HFF-Myc (cell line): ENCODE measurements around the gene NR2F2.

Experiments
- DNase-seq: peaks from one replicate; pipeline ENCODE4 v3.0.0-alpha.2; 2011; ENCODE audit warnings: low read depth; ENCODE audit errors: extremely low read depth
- H3K4me3 ChIP-seq: replicated peaks from 2 replicates; pipeline ENCODE4 v1.5.1; 2011; ENCODE audit warnings: low read depth, mild to moderate bottlenecking, control low read depth, low read length
- TF ChIP-seq, protein P1 (sequence below): IDR thresholded peaks from 2 replicates; pipeline ENCODE4 v1.5.1; 2012; ENCODE audit warnings: mild to moderate bottlenecking, low read depth, low read length, control low read depth; ENCODE audit errors: missing control alignments

NR2F2 gene

GRCh38 chr15:96306321-96306720, 24.2 kb upstream of the NR2F2 start:
- TF ChIP-seq, protein P1, sequence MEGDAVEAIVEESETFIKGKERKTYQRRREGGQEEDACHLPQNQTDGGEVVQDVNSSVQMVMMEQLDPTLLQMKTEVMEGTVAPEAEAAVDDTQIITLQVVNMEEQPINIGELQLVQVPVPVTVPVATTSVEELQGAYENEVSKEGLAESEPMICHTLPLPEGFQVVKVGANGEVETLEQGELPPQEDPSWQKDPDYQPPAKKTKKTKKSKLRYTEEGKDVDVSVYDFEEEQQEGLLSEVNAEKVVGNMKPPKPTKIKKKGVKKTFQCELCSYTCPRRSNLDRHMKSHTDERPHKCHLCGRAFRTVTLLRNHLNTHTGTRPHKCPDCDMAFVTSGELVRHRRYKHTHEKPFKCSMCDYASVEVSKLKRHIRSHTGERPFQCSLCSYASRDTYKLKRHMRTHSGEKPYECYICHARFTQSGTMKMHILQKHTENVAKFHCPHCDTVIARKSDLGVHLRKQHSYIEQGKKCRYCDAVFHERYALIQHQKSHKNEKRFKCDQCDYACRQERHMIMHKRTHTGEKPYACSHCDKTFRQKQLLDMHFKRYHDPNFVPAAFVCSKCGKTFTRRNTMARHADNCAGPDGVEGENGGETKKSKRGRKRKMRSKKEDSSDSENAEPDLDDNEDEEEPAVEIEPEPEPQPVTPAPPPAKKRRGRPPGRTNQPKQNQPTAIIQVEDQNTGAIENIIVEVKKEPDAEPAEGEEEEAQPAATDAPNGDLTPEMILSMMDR, result no peak
- no peak overlapping the region for H3K4me3 ChIP-seq
- DNase-seq, result no peak

DNA sequence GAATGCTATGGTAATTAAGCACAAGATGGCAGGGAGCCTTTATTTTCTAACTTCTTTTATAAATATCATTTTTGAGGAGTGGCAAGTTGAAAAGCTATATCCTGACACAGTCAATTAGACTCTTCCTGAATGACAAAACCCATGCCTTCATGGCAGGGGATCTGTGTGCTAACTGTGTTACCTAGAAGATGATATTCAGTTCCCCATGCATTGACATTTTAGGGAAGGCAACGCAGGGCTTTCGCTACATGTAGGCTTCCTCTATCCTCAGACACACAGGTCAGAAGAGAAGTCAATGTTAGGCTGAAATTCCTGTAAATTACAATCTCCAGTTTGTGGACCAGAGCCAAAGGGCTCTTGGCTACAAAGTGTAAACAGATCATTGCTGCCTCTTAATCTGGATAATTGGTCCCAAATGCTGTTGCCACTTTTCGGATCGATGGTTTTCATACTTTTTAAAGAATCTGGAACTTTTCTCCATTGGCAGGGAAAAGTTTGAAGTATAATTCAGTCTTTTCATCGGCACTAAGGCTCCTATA, 22.6 kb upstream of the NR2F2 start:
- TF ChIP-seq, protein P1, result no peak
- H3K4me3 ChIP-seq, result no peak overlapping the region
- no peak for DNase-seq

DNA sequence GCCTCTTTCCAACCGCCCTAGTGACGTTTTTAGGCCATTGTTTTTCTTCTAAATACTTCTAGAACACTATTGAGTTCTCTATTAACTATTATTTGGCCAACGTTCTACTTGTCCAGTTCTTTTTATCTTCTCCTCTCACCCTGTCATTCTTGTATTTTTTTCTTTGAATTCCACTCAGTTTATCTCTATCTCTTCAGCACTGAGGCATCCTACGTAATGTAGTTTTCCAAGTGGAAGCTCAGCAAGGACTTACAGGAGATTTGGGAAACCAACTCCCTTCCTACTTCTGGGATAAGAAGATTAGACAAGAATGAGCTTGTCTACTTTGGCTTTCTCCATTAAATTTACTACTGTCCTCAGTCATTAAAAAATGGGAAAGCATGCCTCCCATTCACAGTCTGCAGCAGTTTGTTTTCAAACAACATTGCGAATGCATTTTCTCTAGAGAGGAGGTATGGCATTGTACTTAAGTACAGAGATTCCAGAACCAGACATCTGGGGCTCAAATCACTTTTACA, 21.3 kb upstream of the NR2F2 start:
- DNase-seq, result no peak
- H3K4me3 ChIP-seq, result no peak overlapping the region
- TF ChIP-seq, protein P1, result no peak

DNA sequence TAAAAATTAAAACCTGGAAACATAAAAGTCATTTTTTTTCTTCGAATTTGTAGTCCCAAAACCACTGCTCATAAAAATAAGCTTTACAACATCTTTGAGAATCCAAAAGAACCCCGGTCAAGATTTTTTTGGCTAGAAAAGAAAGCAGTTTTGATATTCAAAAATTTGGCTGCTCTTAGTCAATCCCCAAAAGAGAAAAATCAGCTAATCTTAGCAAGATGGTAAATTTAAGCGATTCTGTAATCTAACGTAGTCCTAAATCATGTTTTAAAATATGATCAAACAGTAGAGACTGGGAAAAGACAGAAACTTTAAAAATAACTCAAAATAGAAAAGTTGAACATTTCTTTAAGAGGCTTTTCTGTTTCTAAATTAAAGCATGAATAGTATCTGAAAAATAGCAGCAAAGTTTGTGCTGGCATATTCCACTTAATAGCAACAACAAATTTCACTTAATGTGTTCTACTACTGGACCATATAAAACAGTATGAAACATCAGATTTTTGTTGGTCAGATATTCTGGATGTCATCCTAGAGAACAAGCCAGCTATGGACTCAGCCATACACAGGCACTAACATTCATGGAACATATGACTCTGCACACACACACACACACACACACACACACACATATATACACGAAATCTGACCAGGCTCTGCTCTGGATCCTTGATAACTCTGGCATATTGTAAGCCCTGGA, 19.1 kb upstream of the NR2F2 start:
- TF ChIP-seq, protein P1, result no peak
- DNase-seq, result no peak
- no peak overlapping the region for H3K4me3 ChIP-seq

GRCh38 chr15:96311956-96312294, 18.6 kb upstream of the NR2F2 start:
- TF ChIP-seq, protein P1, result no peak
- DNase-seq, result no peak
- H3K4me3 ChIP-seq, result no peak overlapping the region

DNA sequence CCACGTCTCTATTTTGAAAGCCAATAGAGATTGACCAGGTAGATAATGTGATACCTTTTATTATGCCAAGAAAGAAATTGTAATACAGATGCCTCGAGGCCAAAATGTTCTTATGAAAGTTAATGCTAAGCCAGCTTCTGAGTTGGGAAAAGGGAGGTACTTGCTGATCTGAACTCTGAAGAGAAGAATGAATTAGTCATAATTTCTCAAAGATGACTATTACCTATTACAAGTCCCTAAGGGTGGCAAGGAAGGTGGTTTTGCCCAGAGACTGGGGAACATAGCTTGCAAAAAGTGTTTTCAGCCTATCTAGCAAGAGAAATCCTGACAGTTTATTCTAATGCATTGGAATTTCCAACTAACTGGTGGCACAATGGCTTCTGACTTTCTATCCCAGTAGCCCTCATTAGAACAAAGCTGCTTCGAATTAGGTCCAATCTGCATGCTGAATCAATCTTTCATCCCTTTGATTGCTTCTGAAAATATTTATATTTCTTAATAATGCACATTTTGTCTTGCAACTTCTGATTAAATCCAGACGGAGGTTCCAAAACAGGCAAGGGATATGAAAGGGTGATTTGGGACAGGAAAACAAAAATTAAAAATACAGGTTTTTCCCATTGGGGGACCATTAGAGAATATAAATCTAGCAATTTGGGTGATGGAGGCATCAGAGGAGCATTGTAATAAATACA, 17.7 kb upstream of the NR2F2 start:
- TF ChIP-seq, protein P1, result no peak
- no peak overlapping the region for H3K4me3 ChIP-seq
- DNase-seq, result no peak
